ENCODE data around the gene BRAT1. TPM values are rescaled to one million over a fixed set of nuclear protein-coding genes. Genes with fewer than 3 reads are reported as not detected.

BRAT1 gene
- total and polyA plus RNA-seq, 9 donors: 17.8 to 28.5 (median 21.2) TPM

Other genes starting within 250 kb of the BRAT1 start
- gene SNX8, start 241.1 kb downstream of the BRAT1 start, total RNA-seq: 12.1 TPM
- gene SNX8, start 241.1 kb downstream of the BRAT1 start, polyA plus RNA-seq (ENCODE audit: insufficient read depth in 1 of 8, insufficient read length in 8 of 8, low replicate concordance in 1 of 8): 10 to 100 TPM; 14.8 to 29.3 (median 24.1) TPM
- 94.4 TPM for gene EIF3B, start 200.7 kb downstream of the BRAT1 start, total RNA-seq
- gene EIF3B, start 200.7 kb downstream of the BRAT1 start, polyA plus RNA-seq (ENCODE audit: insufficient read depth in 1 of 8, insufficient read length in 8 of 8, low replicate concordance in 1 of 8): 100 to 1,000 TPM in 4 of 8 donors, 10 to 100 TPM in 4; 92.7 to 116 (median 99.6) TPM
- 5.7 TPM for gene CHST12, start 151.9 kb downstream of the BRAT1 start, total RNA-seq
- gene CHST12, start 151.9 kb downstream of the BRAT1 start, polyA plus RNA-seq (ENCODE audit: insufficient read depth in 1 of 8, insufficient read length in 8 of 8, low replicate concordance in 1 of 8): 10 to 100 TPM in 6 of 8 donors, 1 to 10 TPM in 2; 9.0 to 13.8 (median 12.3) TPM
- gene GRIFIN, start 79.1 kb downstream of the BRAT1 start, total RNA-seq: not detected
- under 1 TPM in 1 of 8 donors, not detected in 7; 0.19 TPM for gene GRIFIN, start 79.1 kb downstream of the BRAT1 start, polyA plus RNA-seq (ENCODE audit: insufficient read depth in 1 of 8, insufficient read length in 8 of 8, low replicate concordance in 1 of 8)
- gene LFNG, start 35.8 kb downstream of the BRAT1 start, total RNA-seq: 19.2 TPM
- 10 to 100 TPM; 17.7 to 30.8 (median 24.2) TPM for gene LFNG, start 35.8 kb downstream of the BRAT1 start, polyA plus RNA-seq (ENCODE audit: insufficient read depth in 1 of 8, insufficient read length in 8 of 8, low replicate concordance in 1 of 8)
- 4.7 TPM for gene IQCE, start 3.5 kb upstream of the BRAT1 start, total RNA-seq
- gene IQCE, start 3.5 kb upstream of the BRAT1 start, polyA plus RNA-seq (ENCODE audit: insufficient read depth in 1 of 8, insufficient read length in 8 of 8, low replicate concordance in 1 of 8): 1 to 10 TPM; 5.0 to 9.6 (median 7.3) TPM
- 21.1 TPM for gene TTYH3, start 76.5 kb upstream of the BRAT1 start, total RNA-seq
- gene TTYH3, start 76.5 kb upstream of the BRAT1 start, polyA plus RNA-seq (ENCODE audit: insufficient read depth in 1 of 8, insufficient read length in 8 of 8, low replicate concordance in 1 of 8): 100 to 1,000 TPM in 6 of 8 donors, 10 to 100 TPM in 2; 58.4 to 136 (median 101) TPM
- gene AMZ1, start 132.7 kb upstream of the BRAT1 start, total RNA-seq: 0.13 TPM
- gene AMZ1, start 132.7 kb upstream of the BRAT1 start, polyA plus RNA-seq (ENCODE audit: insufficient read depth in 1 of 8, insufficient read length in 8 of 8, low replicate concordance in 1 of 8): under 1 TPM; 0.04 to 0.23 (median 0.16) TPM